ENCODE data around the gene SLC38A9.

Gene SLC38A9

GRCh38 chr5:55592388-55593114 is 119.6 kb downstream of the SLC38A9 start:
- Histone ChIP-seq H2BK120ac (ENCODE audit: low read depth, low read length) (no peak overlapping the region), H3K4me3 (ENCODE audit: low read length in 2 of 2) (no peak overlapping the region), H4K8ac (ENCODE audit: low read depth, low read length) (no peak overlapping the region), H3K4ac (ENCODE audit: low read length) (no peak overlapping the region), H3K4me2 (ENCODE audit: insufficient read depth, low read length, poor library complexity, severe bottlenecking) (no peak overlapping the region), H2BK15ac (ENCODE audit: low read length) (no peak overlapping the region), H2BK5ac (ENCODE audit: low read length) (no peak overlapping the region), H4K91ac (ENCODE audit: low read depth, low read length, poor library complexity) (no peak overlapping the region), H3K27ac (replicated peaks; ENCODE audit: low read length) (no peak overlapping the region), H3K18ac (ENCODE audit: low read length) (no peak overlapping the region), H2AK5ac (ENCODE audit: low read depth, low read length) (no peak overlapping the region), H3K4me1 (ENCODE audit: control insufficient read depth in 2 of 2, insufficient read depth in 1 of 2, low read depth in 1 of 2, low read length in 2 of 2) (no peaks in the 10 kb centered on the region), H3K9me3 (replicated peaks in 1 of 2; ENCODE audit: control insufficient read depth in 2 of 2, insufficient read depth in 1 of 2, low read depth in 1 of 2, low read length in 2 of 2) (no peaks in the 10 kb centered on the region), H3K9ac (ENCODE audit: low read depth, low read length, poor library complexity) (no peak overlapping the region), H3K36me3 (replicated peaks in 1 of 2; ENCODE audit: control insufficient read depth in 2 of 2, insufficient read depth in 2 of 2, low read length in 2 of 2) (no peaks in the 10 kb centered on the region), H3K23ac (ENCODE audit: low read depth, low read length, poor library complexity) (no peak overlapping the region), H2AFZ (ENCODE audit: low read length) (peak overlapping the region; percentile 57), H2BK12ac (ENCODE audit: low read length) (no peak overlapping the region), H3K27me3 (ENCODE audit: control insufficient read depth in 3 of 3, insufficient read depth in 3 of 3, low read depth in 1 of 3, low read length in 3 of 3) (no peaks in the 10 kb centered on the region), H3K79me1 (ENCODE audit: low read depth, low read length) (no peaks in the 10 kb centered on the region), H3K14ac (ENCODE audit: low read length) (no peak overlapping the region)
- WGBS, 2 donors (ENCODE audit: extremely low coverage in 2 of 2, insufficient read length in 2 of 2, insufficient replicate concordance in 1 of 2), result 100% methylated on average over 1 of the region's 5 CpGs; no CpG with 5 or more reads in 1 of the 2 donors
- DNase-seq (ENCODE audit: low spot score), result no peak

DNA sequence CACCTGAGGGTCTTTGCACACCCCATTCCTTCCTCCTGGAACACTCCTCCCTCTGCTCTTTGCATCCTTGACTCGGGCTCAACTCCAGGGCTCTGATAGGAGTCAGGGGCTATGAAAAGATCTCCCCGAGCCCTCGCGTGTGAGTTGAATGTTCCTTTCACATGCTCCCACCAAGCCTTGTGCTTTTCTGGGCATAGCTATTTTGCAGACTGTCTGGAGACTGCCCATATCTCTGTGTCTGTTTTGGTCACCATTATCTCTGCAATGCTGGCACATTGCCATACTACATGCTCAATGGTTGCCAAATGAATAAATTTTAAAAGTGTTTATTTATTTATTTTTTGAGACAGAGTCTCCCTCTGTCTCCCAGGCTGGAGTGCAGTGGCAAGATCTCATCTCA is 120.4 kb downstream of the SLC38A9 start:
- no CpG with 5 or more reads among the region's 4 CpGs for WGBS, 2 donors (ENCODE audit: extremely low coverage in 2 of 2, insufficient read length in 2 of 2, insufficient replicate concordance in 1 of 2)
- H2BK12ac ChIP-seq (ENCODE audit: low read length), result no peak overlapping the region
- no peak overlapping the region for H2AFZ ChIP-seq (ENCODE audit: low read length)
- H3K18ac ChIP-seq (ENCODE audit: low read length), result no peak overlapping the region
- no peaks in the 10 kb centered on the region for H3K4me1 ChIP-seq (ENCODE audit: control insufficient read depth in 2 of 2, insufficient read depth in 1 of 2, low read depth in 1 of 2, low read length in 2 of 2)
- H4K91ac ChIP-seq (ENCODE audit: low read depth, low read length, poor library complexity), result no peak overlapping the region
- no peak overlapping the region for H2BK15ac ChIP-seq (ENCODE audit: low read length)
- H3K79me1 ChIP-seq (ENCODE audit: low read depth, low read length), result no peaks in the 10 kb centered on the region
- no peaks in the 10 kb centered on the region for H3K27me3 ChIP-seq (ENCODE audit: control insufficient read depth in 3 of 3, insufficient read depth in 3 of 3, low read depth in 1 of 3, low read length in 3 of 3)
- no peak overlapping the region for H3K9ac ChIP-seq (ENCODE audit: low read depth, low read length, poor library complexity)
- no peak overlapping the region for H2BK5ac ChIP-seq (ENCODE audit: low read length)
- DNase-seq (ENCODE audit: low spot score), result no peak
- no peak overlapping the region for H3K4me2 ChIP-seq (ENCODE audit: insufficient read depth, low read length, poor library complexity, severe bottlenecking)
- H3K27ac ChIP-seq (replicated peaks; ENCODE audit: low read length), result no peak overlapping the region
- H3K4me3 ChIP-seq (ENCODE audit: low read length in 2 of 2), result no peak overlapping the region
- no peaks in the 10 kb centered on the region for H3K9me3 ChIP-seq (replicated peaks in 1 of 2; ENCODE audit: control insufficient read depth in 2 of 2, insufficient read depth in 1 of 2, low read depth in 1 of 2, low read length in 2 of 2)
- H2BK120ac ChIP-seq (ENCODE audit: low read depth, low read length), result no peak overlapping the region
- no peak overlapping the region for H3K14ac ChIP-seq (ENCODE audit: low read length)
- H3K4ac ChIP-seq (ENCODE audit: low read length), result no peak overlapping the region
- no peak overlapping the region for H4K8ac ChIP-seq (ENCODE audit: low read depth, low read length)
- H3K36me3 ChIP-seq (replicated peaks in 1 of 2; ENCODE audit: control insufficient read depth in 2 of 2, insufficient read depth in 2 of 2, low read length in 2 of 2), result no peaks in the 10 kb centered on the region
- H2AK5ac ChIP-seq (ENCODE audit: low read depth, low read length), result no peak overlapping the region
- H3K23ac ChIP-seq (ENCODE audit: low read depth, low read length, poor library complexity), result no peak overlapping the region

DNA sequence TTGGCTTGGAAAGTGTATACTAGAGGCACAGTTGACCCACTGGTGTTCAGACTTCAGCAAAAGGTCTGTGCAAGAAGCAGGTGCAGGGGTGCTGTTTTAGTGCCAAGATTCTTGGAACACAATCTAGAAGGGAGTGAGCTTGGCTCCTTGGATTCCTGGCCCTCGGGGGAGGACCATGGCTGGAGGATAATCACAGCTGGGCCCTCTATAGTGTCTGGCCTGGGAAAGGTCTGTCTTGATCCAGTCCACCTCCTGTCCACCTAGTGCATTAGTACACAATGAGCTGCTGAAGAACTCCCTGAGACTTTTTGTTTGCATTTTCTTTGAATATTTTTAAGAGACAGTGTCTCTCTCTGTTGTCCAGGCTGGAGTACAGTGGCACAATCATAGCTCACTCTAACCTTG is 126.9 kb downstream of the SLC38A9 start:
- Histone ChIP-seq H3K27ac (replicated peaks; ENCODE audit: low read length) (no peak overlapping the region), H4K91ac (ENCODE audit: low read depth, low read length, poor library complexity) (no peak overlapping the region), H2BK15ac (ENCODE audit: low read length) (no peak overlapping the region), H2AFZ (ENCODE audit: low read length) (no peak overlapping the region), H3K27me3 (ENCODE audit: control insufficient read depth in 3 of 3, insufficient read depth in 3 of 3, low read depth in 1 of 3, low read length in 3 of 3) (no peaks in the 10 kb centered on the region), H2BK12ac (ENCODE audit: low read length) (no peak overlapping the region), H3K14ac (ENCODE audit: low read length) (no peak overlapping the region), H4K8ac (ENCODE audit: low read depth, low read length) (no peak overlapping the region), H2AK5ac (ENCODE audit: low read depth, low read length) (no peak overlapping the region), H3K9ac (ENCODE audit: low read depth, low read length, poor library complexity) (no peak overlapping the region), H3K18ac (ENCODE audit: low read length) (no peak overlapping the region), H3K4me3 (ENCODE audit: low read length in 2 of 2) (no peak overlapping the region), H3K36me3 (replicated peaks in 1 of 2; ENCODE audit: control insufficient read depth in 2 of 2, insufficient read depth in 2 of 2, low read length in 2 of 2) (no peaks in the 10 kb centered on the region), H3K4ac (ENCODE audit: low read length) (no peak overlapping the region), H3K79me1 (ENCODE audit: low read depth, low read length) (no peaks in the 10 kb centered on the region), H3K9me3 (replicated peaks in 1 of 2; ENCODE audit: control insufficient read depth in 2 of 2, insufficient read depth in 1 of 2, low read depth in 1 of 2, low read length in 2 of 2) (no peaks in the 10 kb centered on the region), H2BK5ac (ENCODE audit: low read length) (no peak overlapping the region), H3K23ac (ENCODE audit: low read depth, low read length, poor library complexity) (no peak overlapping the region), H2BK120ac (ENCODE audit: low read depth, low read length) (no peak overlapping the region), H3K4me2 (ENCODE audit: insufficient read depth, low read length, poor library complexity, severe bottlenecking) (no peak overlapping the region), H3K4me1 (ENCODE audit: control insufficient read depth in 2 of 2, insufficient read depth in 1 of 2, low read depth in 1 of 2, low read length in 2 of 2) (no peaks in the 10 kb centered on the region)
- DNase-seq (ENCODE audit: low spot score), result no peak
- no CpG with 5 or more reads among the region's 1 CpG for WGBS, 2 donors (ENCODE audit: extremely low coverage in 2 of 2, insufficient read length in 2 of 2, insufficient replicate concordance in 1 of 2)

DNA sequence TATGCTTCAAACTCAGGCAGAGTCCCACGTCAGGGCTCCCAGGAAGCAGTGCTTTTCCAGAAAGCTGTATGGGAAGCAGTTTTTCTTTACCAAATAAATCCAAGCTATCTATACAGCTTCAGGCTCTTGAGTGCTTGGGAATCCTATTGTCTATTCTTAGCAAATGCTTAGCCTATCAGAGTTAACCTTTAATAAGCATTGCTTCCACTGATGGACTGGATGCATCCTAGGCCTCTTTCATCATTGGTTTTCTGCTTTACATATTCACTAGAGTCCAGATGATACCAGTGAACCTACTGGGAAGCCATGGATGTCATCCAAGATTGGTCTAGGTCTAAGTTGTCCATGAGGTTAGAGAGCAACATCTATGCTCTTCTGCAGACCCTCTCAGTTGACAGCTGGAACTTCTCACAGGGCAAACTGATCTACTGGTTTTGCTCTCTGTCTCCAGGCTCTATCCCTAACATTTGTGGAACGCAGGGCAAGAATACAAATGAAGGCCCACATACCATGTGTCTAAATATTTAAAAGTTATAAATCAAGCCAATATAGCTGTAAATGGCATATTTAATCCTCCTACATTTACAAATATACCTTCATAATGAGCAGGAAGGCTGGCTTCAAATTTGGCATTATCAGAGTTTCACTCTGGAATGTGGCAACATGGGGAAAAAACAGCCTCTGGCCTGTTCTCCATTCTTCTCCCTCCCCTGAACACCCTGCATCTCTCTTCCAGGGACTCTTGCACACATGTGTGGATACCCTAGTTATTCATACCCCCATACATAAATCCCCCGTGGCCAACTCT is 127.5 kb downstream of the SLC38A9 start:
- H3K27ac ChIP-seq (replicated peaks; ENCODE audit: low read length), result no peak overlapping the region

More for the DNA sequence above, 127.5 kb downstream of the SLC38A9 start:
- Histone ChIP-seq H3K18ac (ENCODE audit: low read length) (no peak overlapping the region), H2BK15ac (ENCODE audit: low read length) (no peak overlapping the region), H3K27me3 (ENCODE audit: control insufficient read depth in 3 of 3, insufficient read depth in 3 of 3, low read depth in 1 of 3, low read length in 3 of 3) (no peaks in the 10 kb centered on the region), H2BK120ac (ENCODE audit: low read depth, low read length) (no peak overlapping the region), H3K23ac (ENCODE audit: low read depth, low read length, poor library complexity) (no peak overlapping the region), H3K79me1 (ENCODE audit: low read depth, low read length) (no peaks in the 10 kb centered on the region), H2BK5ac (ENCODE audit: low read length) (no peak overlapping the region), H3K4ac (ENCODE audit: low read length) (no peak overlapping the region), H4K8ac (ENCODE audit: low read depth, low read length) (no peak overlapping the region), H3K9me3 (replicated peaks in 1 of 2; ENCODE audit: control insufficient read depth in 2 of 2, insufficient read depth in 1 of 2, low read depth in 1 of 2, low read length in 2 of 2) (no peaks in the 10 kb centered on the region), H3K14ac (ENCODE audit: low read length) (no peak overlapping the region), H3K4me3 (ENCODE audit: low read length in 2 of 2) (no peak overlapping the region), H3K4me1 (ENCODE audit: control insufficient read depth in 2 of 2, insufficient read depth in 1 of 2, low read depth in 1 of 2, low read length in 2 of 2) (no peaks in the 10 kb centered on the region), H2AFZ (ENCODE audit: low read length) (no peak overlapping the region), H2BK12ac (ENCODE audit: low read length) (no peak overlapping the region), H4K91ac (ENCODE audit: low read depth, low read length, poor library complexity) (no peak overlapping the region), H2AK5ac (ENCODE audit: low read depth, low read length) (no peak overlapping the region), H3K4me2 (ENCODE audit: insufficient read depth, low read length, poor library complexity, severe bottlenecking) (no peak overlapping the region), H3K36me3 (replicated peaks in 1 of 2; ENCODE audit: control insufficient read depth in 2 of 2, insufficient read depth in 2 of 2, low read length in 2 of 2) (no peaks in the 10 kb centered on the region), H3K9ac (ENCODE audit: low read depth, low read length, poor library complexity) (no peak overlapping the region)
- no CpG with 5 or more reads among the region's 3 CpGs for WGBS, 2 donors (ENCODE audit: extremely low coverage in 2 of 2, insufficient read length in 2 of 2, insufficient replicate concordance in 1 of 2)
- no peak for DNase-seq (ENCODE audit: low spot score)
